OCI-LY1 (cell line): Measurements from ENCODE around the gene CASQ1.

Experiments
- H2AFZ ChIP-seq: fragments of 200-600 bp; sonication (generic), shearing (Covaris generic); 2 replicates; pipeline ENCODE4 v1.6.0; 2014; ENCODE audit warnings: antibody characterized with exemption, mild to moderate bottlenecking, low read length
- H3F3A ChIP-seq: fragments of 200-600 bp; sonication (generic), shearing (Covaris generic); 2 replicates; pipeline ENCODE4 v1.6.0; 2014; ENCODE audit warnings: mild to moderate bottlenecking, antibody characterized with exemption, low read length, moderate library complexity; ENCODE audit not compliant: insufficient read depth
- H3K27ac ChIP-seq: fragments of 200-600 bp; sonication (generic); 2 replicates; pipeline ENCODE4 v1.5.1; 2014; ENCODE audit warnings: low read length, mixed run types, mild to moderate bottlenecking, low read depth; ENCODE audit not compliant: poor library complexity, severe bottlenecking
- H3K27me3 ChIP-seq: fragments of 200-600 bp; sonication (generic); 2 replicates; pipeline ENCODE4 v1.6.0; 2014; ENCODE audit warnings: antibody characterized with exemption, mild to moderate bottlenecking, low read length, moderate library complexity; ENCODE audit not compliant: insufficient read depth
- H3K36me3 ChIP-seq: fragments of 200-600 bp; sonication (generic); 2 replicates; pipeline ENCODE4 v1.6.1; 2014; ENCODE audit warnings: mild to moderate bottlenecking, antibody characterized with exemption, low read length, moderate library complexity, mixed read lengths; ENCODE audit not compliant: insufficient read depth
- H3K4me1 ChIP-seq: fragments of 200-600 bp; sonication (generic); 2 replicates; pipeline ENCODE4 v1.5.1; 2014; ENCODE audit warnings: mild to moderate bottlenecking, low read length, moderate library complexity; ENCODE audit not compliant: insufficient read depth, severe bottlenecking
- H3K4me2 ChIP-seq: fragments of 200-600 bp; sonication (generic), shearing (Covaris generic); 2 replicates; pipeline ENCODE4 v1.6.1; 2014; ENCODE audit warnings: low read length
- H3K4me3 ChIP-seq: fragments of 200-600 bp; sonication (generic); 2 replicates; pipeline ENCODE4 v1.5.1; 2014; ENCODE audit warnings: low read length, low read depth, mild to moderate bottlenecking, mixed read lengths; ENCODE audit not compliant: poor library complexity, severe bottlenecking
- H3K79me2 ChIP-seq: fragments of 200-600 bp; shearing (Covaris generic); 2 replicates; pipeline ENCODE4 v1.6.1; 2016; ENCODE audit warnings: mixed run types, low read length, mixed read lengths; ENCODE audit not compliant: insufficient read depth
- H3K9ac ChIP-seq: fragments of 200-600 bp; sonication (generic), shearing (Covaris generic); 2 replicates; pipeline ENCODE4 v1.6.1; 2014; ENCODE audit warnings: mild to moderate bottlenecking, low read length, mixed read lengths
- H3K9me2 ChIP-seq: fragments of 200-600 bp; sonication (generic), shearing (Covaris generic); 2 replicates; pipeline ENCODE4 v1.6.1; 2014; ENCODE audit warnings: low read depth, mild to moderate bottlenecking, low read length, mixed read lengths
- H3K9me3 ChIP-seq: fragments of 200-600 bp; shearing (Covaris generic); 2 replicates; pipeline ENCODE4 v1.6.1; 2014; ENCODE audit warnings: low read length, mixed read lengths
- H4K20me1 ChIP-seq: fragments of 200-600 bp; sonication (generic), shearing (Covaris generic); 2 replicates; pipeline ENCODE4 v1.6.0; 2016; ENCODE audit warnings: mild to moderate bottlenecking, low read length; ENCODE audit not compliant: insufficient read depth
- EZH2 ChIP-seq: fragments of 200-600 bp; sonication (generic), shearing (Covaris generic); IDR thresholded peaks from 2 replicates; pipeline ENCODE4 v1.8.0; 2017; ENCODE audit warnings: borderline replicate concordance, mixed run types, mild to moderate bottlenecking, antibody characterized with exemption, low read length, moderate library complexity, mixed read lengths
- TF ChIP-seq, protein P1 (sequence below): fragments of 200-600 bp; sonication (generic), shearing (Covaris generic); IDR thresholded peaks from 2 replicates; pipeline ENCODE4 v1.5.1; 2017; ENCODE audit warnings: mild to moderate bottlenecking, antibody characterized with exemption, low read length, moderate library complexity, mixed read lengths

CASQ1 gene

DNA sequence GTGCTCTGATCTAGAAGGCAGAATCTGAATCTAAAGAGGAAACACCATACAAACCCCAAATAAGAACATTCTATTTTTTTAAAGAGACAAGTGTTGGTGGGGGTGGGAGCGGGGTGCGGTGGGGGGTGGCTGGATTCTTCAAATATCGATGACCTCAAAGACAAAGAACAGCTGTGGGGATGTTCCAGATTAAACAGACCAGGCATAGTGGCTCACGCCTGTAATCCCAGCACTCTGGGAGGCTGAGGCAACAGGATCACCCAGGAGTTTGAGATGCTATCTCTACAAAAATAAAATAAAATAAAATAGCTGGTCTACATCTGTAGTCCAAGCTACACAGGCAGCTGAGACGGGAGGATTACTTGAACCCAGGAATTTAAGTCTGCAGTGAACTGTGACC lies 34.0 kb upstream of the CASQ1 start:
- no peak overlapping the region for H3K4me2 ChIP-seq
- H3K36me3 ChIP-seq = no peaks in the 10 kb centered on the region
- no peaks in the 10 kb centered on the region for H3K79me2 ChIP-seq
- H3F3A ChIP-seq = no peaks in the 10 kb centered on the region
- no peaks in the 10 kb centered on the region for H3K9me3 ChIP-seq
- no peaks in the 10 kb centered on the region for H3K4me1 ChIP-seq
- H2AFZ ChIP-seq = no peak overlapping the region
- H3K27me3 ChIP-seq = no peaks in the 10 kb centered on the region; the same call in 1 of the 2 replicates
- H3K27ac ChIP-seq = no peak overlapping the region
- no peaks in the 10 kb centered on the region for H3K9me2 ChIP-seq
- H3K9ac ChIP-seq = no peak overlapping the region
- TF ChIP-seq, protein P1, sequence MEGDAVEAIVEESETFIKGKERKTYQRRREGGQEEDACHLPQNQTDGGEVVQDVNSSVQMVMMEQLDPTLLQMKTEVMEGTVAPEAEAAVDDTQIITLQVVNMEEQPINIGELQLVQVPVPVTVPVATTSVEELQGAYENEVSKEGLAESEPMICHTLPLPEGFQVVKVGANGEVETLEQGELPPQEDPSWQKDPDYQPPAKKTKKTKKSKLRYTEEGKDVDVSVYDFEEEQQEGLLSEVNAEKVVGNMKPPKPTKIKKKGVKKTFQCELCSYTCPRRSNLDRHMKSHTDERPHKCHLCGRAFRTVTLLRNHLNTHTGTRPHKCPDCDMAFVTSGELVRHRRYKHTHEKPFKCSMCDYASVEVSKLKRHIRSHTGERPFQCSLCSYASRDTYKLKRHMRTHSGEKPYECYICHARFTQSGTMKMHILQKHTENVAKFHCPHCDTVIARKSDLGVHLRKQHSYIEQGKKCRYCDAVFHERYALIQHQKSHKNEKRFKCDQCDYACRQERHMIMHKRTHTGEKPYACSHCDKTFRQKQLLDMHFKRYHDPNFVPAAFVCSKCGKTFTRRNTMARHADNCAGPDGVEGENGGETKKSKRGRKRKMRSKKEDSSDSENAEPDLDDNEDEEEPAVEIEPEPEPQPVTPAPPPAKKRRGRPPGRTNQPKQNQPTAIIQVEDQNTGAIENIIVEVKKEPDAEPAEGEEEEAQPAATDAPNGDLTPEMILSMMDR = no peak
- no peak for TF ChIP-seq EZH2
- no peak overlapping the region for H3K4me3 ChIP-seq
- no peaks in the 10 kb centered on the region for H4K20me1 ChIP-seq

DNA sequence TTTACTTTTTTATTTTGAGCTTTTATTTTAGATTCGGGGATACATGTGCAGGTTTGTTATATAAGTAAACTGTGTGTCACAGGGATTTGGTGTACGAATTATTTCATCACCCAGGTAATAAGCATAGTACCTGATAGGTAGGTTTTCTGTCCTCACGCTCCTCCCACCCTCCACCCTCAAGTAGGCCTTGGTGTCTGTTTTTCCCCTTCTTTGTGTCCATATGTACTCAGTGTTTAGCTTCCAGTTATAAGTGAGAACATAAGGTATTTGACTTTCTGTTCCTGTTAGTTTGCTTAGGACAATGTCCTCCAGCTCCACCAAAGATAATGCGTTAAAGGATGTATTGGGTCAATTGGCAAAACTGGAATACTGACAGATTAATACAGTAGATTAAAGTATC lies 33.2 kb upstream of the CASQ1 start:
- no peaks in the 10 kb centered on the region for H3K9me2 ChIP-seq
- H3K4me2 ChIP-seq = no peak overlapping the region
- no peak overlapping the region for H2AFZ ChIP-seq
- no peaks in the 10 kb centered on the region for H3K9me3 ChIP-seq
- no peaks in the 10 kb centered on the region for H3F3A ChIP-seq
- no peak overlapping the region for H3K4me3 ChIP-seq
- H3K36me3 ChIP-seq = no peaks in the 10 kb centered on the region
- TF ChIP-seq EZH2 = no peak
- TF ChIP-seq, protein P1 = no peak
- no peaks in the 10 kb centered on the region for H4K20me1 ChIP-seq
- no peaks in the 10 kb centered on the region for H3K4me1 ChIP-seq
- H3K9ac ChIP-seq = no peak overlapping the region
- H3K27ac ChIP-seq = no peak overlapping the region
- H3K27me3 ChIP-seq = no peaks in the 10 kb centered on the region; the same call in 1 of the 2 replicates
- no peaks in the 10 kb centered on the region for H3K79me2 ChIP-seq

DNA sequence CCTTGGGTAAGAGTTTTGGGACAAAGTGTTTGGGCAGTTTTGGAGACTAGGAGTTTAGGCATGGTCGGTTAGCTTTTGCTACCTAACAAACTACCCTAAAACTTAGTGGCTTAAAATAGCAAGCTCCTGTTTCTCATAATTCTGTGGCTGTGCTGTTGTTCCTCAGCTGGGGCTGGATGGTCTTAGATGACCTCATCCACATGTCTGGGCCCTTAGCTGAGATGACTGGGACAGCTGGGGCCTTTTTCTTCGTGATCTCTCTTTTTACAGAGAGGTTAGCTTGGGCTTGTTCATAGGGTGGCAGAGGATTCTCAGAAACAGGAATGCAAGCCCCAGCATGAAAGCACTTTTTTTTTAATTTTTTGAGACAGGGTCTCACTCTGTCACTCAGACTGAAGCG lies 32.3 kb upstream of the CASQ1 start:
- H3K9me3 ChIP-seq = no peaks in the 10 kb centered on the region
- TF ChIP-seq, protein P1 = no peak
- no peak for TF ChIP-seq EZH2
- H3F3A ChIP-seq = no peaks in the 10 kb centered on the region
- no peak overlapping the region for H2AFZ ChIP-seq
- no peaks in the 10 kb centered on the region for H3K4me1 ChIP-seq
- no peaks in the 10 kb centered on the region; the same call in 1 of the 2 replicates for H3K27me3 ChIP-seq
- H3K79me2 ChIP-seq = no peaks in the 10 kb centered on the region
- no peak overlapping the region for H3K4me2 ChIP-seq
- H3K4me3 ChIP-seq = no peak overlapping the region
- H3K9ac ChIP-seq = no peak overlapping the region
- no peak overlapping the region for H3K27ac ChIP-seq
- H3K9me2 ChIP-seq = no peaks in the 10 kb centered on the region
- no peaks in the 10 kb centered on the region for H4K20me1 ChIP-seq
- no peaks in the 10 kb centered on the region for H3K36me3 ChIP-seq
